Measurements from ENCODE around the gene PITHD1.
"Not testable (repeated sequence)": the region's sequence is repeated elsewhere in the genome, so short reads cannot be mapped to it uniquely, and the experiment has no call there.

Gene PITHD1

DNA sequence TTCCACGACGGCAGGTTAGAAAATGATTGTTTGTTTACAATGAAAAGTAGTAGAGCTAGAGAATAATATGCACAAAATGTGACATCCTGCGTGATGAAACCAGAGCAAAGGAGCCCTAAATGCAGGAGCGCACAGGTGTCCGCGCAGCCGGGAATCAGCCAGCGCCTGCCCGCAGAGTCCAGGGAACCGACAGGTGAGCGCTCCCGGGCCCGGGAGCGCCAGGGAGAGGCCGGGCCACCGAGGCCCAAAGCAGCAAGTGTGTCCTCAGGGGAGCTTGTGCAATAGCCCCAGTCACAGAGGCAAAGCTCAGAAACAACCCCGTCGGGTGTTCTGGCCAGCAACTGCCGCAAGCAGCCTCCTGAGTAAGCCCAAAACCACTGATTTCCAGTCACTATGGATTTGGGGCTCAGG is 23.1 kb downstream of the PITHD1 start:
- peaks cover 42% of the 10 kb centered on the region for H3K4me1 Mint-ChIP-seq
- DNase-seq (no peak), ATAC-seq (no peak)
- H3K9me3 Mint-ChIP-seq = no peaks in the 10 kb centered on the region
- peak overlapping the region; percentile 93 to 98 for H3K4me3 Mint-ChIP-seq
- no peaks in the 10 kb centered on the region for H3K27me3 Mint-ChIP-seq
- peak overlapping the region; percentile 68 to 87 for H3K27ac Mint-ChIP-seq

DNA sequence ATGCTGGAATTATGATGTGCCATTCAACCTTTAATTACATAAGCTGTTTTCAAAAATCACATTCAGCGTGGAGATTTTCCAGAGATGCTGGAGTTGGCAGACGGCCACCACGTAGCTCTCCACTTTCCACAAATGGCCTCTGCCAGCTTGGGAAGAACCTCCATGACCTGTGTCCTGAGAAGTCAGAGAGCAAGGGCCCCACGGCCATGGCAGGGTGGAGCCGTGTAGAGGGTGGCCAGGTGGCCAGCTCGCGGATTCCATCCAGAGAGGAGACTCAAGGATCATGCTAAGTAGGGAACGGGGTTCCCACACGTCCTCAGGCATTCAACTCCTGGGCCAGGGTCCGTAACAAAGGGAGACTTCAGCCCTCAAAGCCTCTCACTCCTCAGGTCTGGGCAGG is 23.7 kb downstream of the PITHD1 start:
- Mint-ChIP-seq H3K27ac (no peak overlapping the region), H3K27me3 (no peaks in the 10 kb centered on the region), H3K4me3 (peak overlapping the region; percentile 20 to 48), H3K4me1 (peaks cover 42% of the 10 kb centered on the region), H3K9me3 (no peaks in the 10 kb centered on the region)
- ATAC-seq = no peak
- no peak for DNase-seq

DNA sequence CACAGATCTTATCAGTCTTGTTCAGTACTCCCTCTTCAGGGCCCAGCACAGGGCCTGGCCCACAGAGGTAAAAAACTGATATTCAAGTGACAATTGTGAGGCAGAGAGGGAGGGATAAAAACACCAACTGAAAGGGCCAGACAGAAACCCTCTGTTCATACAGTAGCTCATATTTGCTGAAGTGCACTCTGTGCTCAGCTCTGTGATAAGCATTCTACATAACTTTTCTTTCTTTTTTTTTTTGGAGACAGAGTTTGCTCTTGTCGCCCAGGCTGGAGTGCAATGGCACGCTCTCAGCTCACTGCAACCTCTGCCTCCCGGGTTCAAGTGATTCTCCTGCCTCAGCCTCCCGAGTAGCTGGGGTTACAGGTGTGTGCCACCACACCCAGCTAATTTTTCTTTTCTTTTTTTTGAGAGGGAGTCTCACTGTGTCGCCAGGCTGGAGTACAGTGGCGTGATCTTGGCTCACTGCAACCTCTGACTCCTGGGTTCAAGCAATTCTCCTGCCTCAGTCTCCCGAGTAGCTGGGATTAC is 24.7 kb downstream of the PITHD1 start:
- not testable (repeated sequence) for H3K27me3 Mint-ChIP-seq, H3K9me3 Mint-ChIP-seq, DNase-seq, ATAC-seq, H3K27ac Mint-ChIP-seq, H3K4me3 Mint-ChIP-seq
- H3K4me1 Mint-ChIP-seq = peaks cover 42% of the 10 kb centered on the region

DNA sequence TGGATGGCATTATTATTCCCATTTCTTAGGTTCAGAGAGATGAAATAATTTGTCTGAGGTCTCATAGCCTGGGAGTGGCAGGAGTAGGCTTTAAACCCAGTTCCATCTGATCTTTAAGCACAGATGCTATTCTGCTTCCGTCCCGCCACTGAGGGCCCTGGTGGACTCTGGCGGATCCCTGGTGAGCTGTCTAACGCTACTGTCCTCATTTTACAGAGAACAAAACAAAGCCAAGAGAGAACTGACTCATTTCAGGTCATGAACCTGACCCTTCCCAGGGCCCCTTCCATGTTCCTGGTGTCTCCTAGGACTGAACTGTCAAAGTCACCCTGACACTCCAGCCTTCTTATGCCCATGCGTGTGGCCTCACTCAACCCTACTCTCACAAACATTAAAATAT is 25.5 kb downstream of the PITHD1 start:
- ATAC-seq (no peak), DNase-seq (no peak)
- peaks cover 38% of the 10 kb centered on the region for H3K4me1 Mint-ChIP-seq
- H3K27ac Mint-ChIP-seq = no peak overlapping the region
- H3K27me3 Mint-ChIP-seq = no peaks in the 10 kb centered on the region
- H3K9me3 Mint-ChIP-seq = no peaks in the 10 kb centered on the region
- H3K4me3 Mint-ChIP-seq = no peak overlapping the region

- DNase-seq (no peak), ATAC-seq (no peak)
- H3K27ac Mint-ChIP-seq = no peak overlapping the region
- no peaks in the 10 kb centered on the region for H3K27me3 Mint-ChIP-seq
- H3K9me3 Mint-ChIP-seq = no peaks in the 10 kb centered on the region
- H3K4me3 Mint-ChIP-seq = no peak overlapping the region
- peaks cover 32% of the 10 kb centered on the region for H3K4me1 Mint-ChIP-seq
These were observed 26.1 kb downstream of the PITHD1 start for GRCh38 chr1:23804183-23804835.

DNA sequence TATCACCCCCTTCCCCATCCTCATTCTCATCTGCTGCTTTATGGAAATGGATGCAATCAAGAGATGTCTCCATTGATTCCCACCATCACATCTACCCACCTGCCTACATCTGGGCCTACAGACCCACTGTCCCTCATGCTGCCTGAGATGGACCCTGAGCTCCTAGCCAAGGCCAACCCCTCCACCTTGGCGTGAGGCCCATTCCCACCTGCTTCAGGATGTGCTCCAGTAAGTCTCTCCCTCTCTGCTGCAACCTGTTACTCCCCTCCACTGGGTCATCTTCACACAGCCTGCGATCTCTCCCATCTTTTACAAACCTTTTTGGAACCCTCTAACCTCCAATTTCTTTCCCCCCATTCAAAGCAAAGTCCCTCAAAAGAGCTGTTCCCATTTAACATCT is 26.8 kb downstream of the PITHD1 start:
- no peak for ATAC-seq
- no peaks in the 10 kb centered on the region for H3K27me3 Mint-ChIP-seq
- H3K27ac Mint-ChIP-seq = no peak overlapping the region
- no peak overlapping the region for H3K4me3 Mint-ChIP-seq
- H3K4me1 Mint-ChIP-seq = peaks cover 28% of the 10 kb centered on the region
- no peaks in the 10 kb centered on the region for H3K9me3 Mint-ChIP-seq
- no peak for DNase-seq

DNA sequence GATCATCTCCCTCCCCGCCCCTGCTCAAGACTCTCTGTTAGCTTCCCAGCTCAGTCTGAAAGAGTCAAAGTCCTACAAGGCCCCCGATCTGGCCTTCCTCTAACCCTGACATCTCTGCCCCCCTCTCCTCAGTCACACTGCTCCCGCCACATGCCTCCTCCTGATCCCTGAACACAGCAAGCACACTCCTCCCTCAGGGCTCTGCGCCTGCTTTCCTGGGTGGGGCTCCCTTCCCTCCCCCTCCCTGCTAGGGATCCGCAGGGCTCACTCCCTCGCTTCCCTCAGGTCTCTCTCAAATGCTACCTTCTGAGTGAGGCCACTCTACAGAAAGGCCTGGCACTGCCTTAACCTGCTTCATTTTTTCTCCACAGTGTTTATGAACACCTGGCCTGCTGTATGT is 28.1 kb downstream of the PITHD1 start:
- Mint-ChIP-seq H3K9me3 (no peaks in the 10 kb centered on the region), H3K27ac (no peak overlapping the region), H3K27me3 (no peaks in the 10 kb centered on the region), H3K4me3 (no peak overlapping the region), H3K4me1 (peaks cover 36% of the 10 kb centered on the region)
- no peak for DNase-seq
- ATAC-seq = no peak

GRCh38 chr1:23807453-23807852 is 29.2 kb downstream of the PITHD1 start:
- peak overlapping the region in 1 of 2 donors; percentile 59 for H3K27ac Mint-ChIP-seq
- no peaks in the 10 kb centered on the region for H3K9me3 Mint-ChIP-seq
- ATAC-seq (no peak), DNase-seq (no peak)
- H3K4me1 Mint-ChIP-seq = peaks cover 25% of the 10 kb centered on the region
- no peak overlapping the region for H3K4me3 Mint-ChIP-seq
- no peaks in the 10 kb centered on the region for H3K27me3 Mint-ChIP-seq

DNA sequence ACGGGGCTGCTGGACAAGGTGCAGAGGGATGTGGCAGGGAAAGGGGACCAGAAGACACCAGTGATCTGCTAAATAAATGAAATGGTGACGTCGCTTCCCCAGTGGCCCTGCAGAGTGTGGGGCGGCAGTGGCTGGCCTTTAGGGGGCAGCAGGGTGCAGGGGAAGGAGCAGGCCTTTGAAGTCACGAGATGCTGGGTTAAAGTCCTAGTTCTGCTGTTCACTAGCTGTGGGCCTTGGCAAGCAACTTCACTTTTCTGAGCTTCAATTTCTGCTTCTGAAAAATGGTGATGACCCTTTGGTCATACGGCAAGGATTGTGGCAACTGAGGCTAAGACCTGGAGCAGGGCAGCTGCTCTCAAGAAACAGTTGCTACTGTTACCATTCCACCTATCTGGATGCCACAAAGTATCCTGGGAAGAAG is 31.5 kb downstream of the PITHD1 start:
- H3K4me3 Mint-ChIP-seq = no peak overlapping the region
- ATAC-seq = peak; percentile 95
- peaks cover 25% of the 10 kb centered on the region for H3K4me1 Mint-ChIP-seq
- H3K27me3 Mint-ChIP-seq = no peaks in the 10 kb centered on the region
- peak overlapping the region in 1 of 2 donors; percentile 22 for H3K27ac Mint-ChIP-seq
- no peaks in the 10 kb centered on the region for H3K9me3 Mint-ChIP-seq
- DNase-seq = peak; percentile 79 to 85

GRCh38 chr1:23810818-23811540 is 32.8 kb downstream of the PITHD1 start:
- Mint-ChIP-seq H3K9me3 (no peaks in the 10 kb centered on the region), H3K4me3 (no peak overlapping the region), H3K27ac (peak overlapping the region in 1 of 2 donors; percentile 0), H3K4me1 (peaks cover 16% of the 10 kb centered on the region), H3K27me3 (no peaks in the 10 kb centered on the region)
- peak; percentile 46 to 52 for DNase-seq
- peak; percentile 68 for ATAC-seq

GRCh38 chr1:23814016-23814415 is 35.8 kb downstream of the PITHD1 start:
- H3K4me3 Mint-ChIP-seq = no peak overlapping the region
- DNase-seq = no peak
- H3K4me1 Mint-ChIP-seq = peaks cover 27% of the 10 kb centered on the region
- H3K27me3 Mint-ChIP-seq = no peaks in the 10 kb centered on the region
- H3K27ac Mint-ChIP-seq = no peak overlapping the region
- no peaks in the 10 kb centered on the region for H3K9me3 Mint-ChIP-seq
- ATAC-seq = no peak

DNA sequence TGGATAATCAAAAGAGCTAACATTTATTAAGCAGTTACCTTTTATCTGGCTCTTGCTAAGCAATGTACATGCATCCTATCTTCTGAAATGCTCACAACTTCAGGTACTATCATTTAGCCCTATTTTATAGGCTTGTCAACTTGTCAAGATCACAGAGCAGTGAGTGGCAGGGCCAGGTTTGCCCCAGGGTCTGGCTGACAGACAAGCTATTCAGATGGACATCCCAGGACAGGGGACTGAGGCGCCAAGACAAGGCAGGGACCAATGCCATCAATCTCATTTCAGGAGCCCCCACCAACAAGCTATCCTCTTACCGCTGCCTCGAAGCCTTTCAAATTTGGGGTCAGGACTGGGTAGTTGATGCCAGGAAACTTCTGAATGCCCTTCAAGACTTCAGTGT is 38.1 kb downstream of the PITHD1 start:
- Mint-ChIP-seq H3K9me3 (no peaks in the 10 kb centered on the region), H3K27ac (no peak overlapping the region), H3K27me3 (no peaks in the 10 kb centered on the region), H3K4me1 (peaks cover 11% of the 10 kb centered on the region), H3K4me3 (no peak overlapping the region)
- DNase-seq (no peak), ATAC-seq (no peak)

DNA sequence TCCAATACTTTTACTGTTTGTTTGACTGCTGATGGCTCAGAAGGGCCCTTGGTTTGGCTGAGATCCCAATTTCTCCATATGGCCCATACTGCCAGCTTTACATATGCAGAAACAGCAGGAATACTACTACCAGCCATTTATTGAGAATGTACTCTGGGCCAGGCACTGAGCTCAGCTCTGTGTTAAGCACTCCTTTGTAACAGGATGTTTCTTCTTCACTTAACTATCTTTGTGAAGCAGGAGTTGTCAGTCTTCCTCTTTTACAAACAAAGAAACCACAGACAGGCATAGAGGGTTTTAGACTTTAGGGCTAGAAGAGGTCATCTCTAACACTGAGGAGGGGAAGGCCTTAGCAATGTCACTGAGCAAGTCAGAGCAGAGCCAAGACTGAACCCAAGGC is 38.7 kb downstream of the PITHD1 start:
- ATAC-seq (no peak), DNase-seq (no peak)
- no peaks in the 10 kb centered on the region for H3K27me3 Mint-ChIP-seq
- H3K4me1 Mint-ChIP-seq = peaks cover 11% of the 10 kb centered on the region
- H3K9me3 Mint-ChIP-seq = no peaks in the 10 kb centered on the region
- no peak overlapping the region for H3K4me3 Mint-ChIP-seq
- H3K27ac Mint-ChIP-seq = no peak overlapping the region

DNA sequence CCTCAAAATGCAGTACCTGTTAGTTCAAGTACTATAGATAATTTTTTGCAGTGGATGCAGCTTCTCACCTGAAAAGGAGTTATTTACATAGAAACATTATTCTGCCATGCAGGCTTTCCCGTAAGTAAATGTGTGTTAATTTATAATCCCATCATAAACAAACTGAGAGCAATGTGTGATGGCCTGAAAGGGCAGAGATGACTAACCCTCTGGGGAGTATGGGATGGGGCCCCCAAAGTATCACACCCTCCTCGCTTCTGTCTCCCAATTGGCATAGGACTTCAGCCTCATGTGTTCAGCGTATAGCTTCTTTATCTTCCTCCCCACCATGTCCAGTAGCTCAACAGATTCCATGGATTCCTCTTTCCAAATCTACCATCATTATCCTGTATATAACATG is 39.4 kb downstream of the PITHD1 start:
- peaks cover 11% of the 10 kb centered on the region for H3K4me1 Mint-ChIP-seq
- no peak overlapping the region for H3K4me3 Mint-ChIP-seq
- no peaks in the 10 kb centered on the region for H3K27me3 Mint-ChIP-seq
- ATAC-seq = no peak
- H3K27ac Mint-ChIP-seq = no peak overlapping the region
- no peak for DNase-seq
- H3K9me3 Mint-ChIP-seq = no peaks in the 10 kb centered on the region

DNA sequence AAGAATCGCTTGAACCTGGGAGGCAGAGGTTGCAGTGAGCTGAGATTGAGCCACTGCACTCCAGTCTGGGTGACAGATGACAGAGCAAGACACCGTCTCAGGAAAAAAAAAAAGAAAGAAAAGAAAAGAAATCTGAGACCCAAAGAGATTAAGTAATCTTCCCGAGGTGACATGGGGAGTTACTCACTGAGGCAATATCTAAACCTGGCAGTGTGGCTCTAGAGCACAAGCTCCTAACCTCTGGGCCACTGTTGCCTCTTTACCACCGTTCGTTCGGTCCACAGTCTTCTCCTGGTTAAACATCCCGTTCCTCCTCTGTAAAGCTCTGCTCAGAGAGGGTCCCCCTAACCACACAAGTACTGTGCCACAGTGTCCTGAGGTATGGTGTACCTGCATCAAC is 45.5 kb downstream of the PITHD1 start:
- no peaks in the 10 kb centered on the region for H3K9me3 Mint-ChIP-seq
- H3K4me1 Mint-ChIP-seq = peaks cover 21% of the 10 kb centered on the region
- ATAC-seq = no peak
- DNase-seq = no peak
- peak overlapping the region; percentile 93 to 96 for H3K4me3 Mint-ChIP-seq
- no peaks in the 10 kb centered on the region for H3K27me3 Mint-ChIP-seq
- peak overlapping the region in 1 of 2 donors; percentile 22 for H3K27ac Mint-ChIP-seq

DNA sequence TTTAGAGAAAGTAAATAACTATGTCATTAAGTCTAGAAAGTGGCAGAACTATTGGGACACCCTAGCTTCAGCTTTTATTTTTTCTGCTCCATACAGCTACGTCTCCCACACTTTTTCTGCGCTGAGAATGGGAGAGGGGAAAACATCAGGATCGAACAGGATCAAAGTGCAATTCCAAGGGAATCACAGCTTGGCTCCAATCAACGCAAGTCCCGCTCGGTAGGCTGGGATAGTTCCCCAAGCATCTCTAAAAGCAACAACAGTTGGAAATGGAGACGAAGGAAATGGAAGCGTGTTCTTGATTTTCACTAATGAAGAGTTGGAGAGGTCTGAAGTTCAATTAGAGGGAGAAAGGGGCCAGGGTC is 46.5 kb downstream of the PITHD1 start:
- DNase-seq (no peak), ATAC-seq (peak; percentile 34)
- peaks cover 21% of the 10 kb centered on the region for H3K4me1 Mint-ChIP-seq
- H3K4me3 Mint-ChIP-seq = peak overlapping the region; percentile 93 to 96
- peak overlapping the region; percentile 95 to 99 for H3K27ac Mint-ChIP-seq
- no peaks in the 10 kb centered on the region for H3K9me3 Mint-ChIP-seq
- H3K27me3 Mint-ChIP-seq = no peaks in the 10 kb centered on the region
